MM.1S (cell line): ENCODE data around the gene NBDY.

Experiments
- EZH2 ChIP-seq: fragments of 300-600 bp; sonication (generic); optimal IDR thresholded peaks from 2 replicates; pipeline ENCODE3; 2017; ENCODE audit warnings: low read depth, mild to moderate bottlenecking, antibody characterized with exemption, low read length, mixed read lengths
- EZH2phosphoT487 ChIP-seq: fragments of 300-600 bp; sonication (generic); IDR thresholded peaks from 2 replicates; pipeline ENCODE4 v1.6.1; 2018; ENCODE audit warnings: antibody characterized with exemption, low read length
- TF ChIP-seq, protein P1 (sequence below): fragments of 300-600 bp; sonication (generic); IDR thresholded peaks from 2 replicates; pipeline ENCODE4 v1.5.1; 2016; ENCODE audit warnings: antibody characterized with exemption, low read length, mixed read lengths

GRCh38 chrX:56803850-56804681 is 75.0 kb downstream of the NBDY start:
- TF ChIP-seq, protein P1, sequence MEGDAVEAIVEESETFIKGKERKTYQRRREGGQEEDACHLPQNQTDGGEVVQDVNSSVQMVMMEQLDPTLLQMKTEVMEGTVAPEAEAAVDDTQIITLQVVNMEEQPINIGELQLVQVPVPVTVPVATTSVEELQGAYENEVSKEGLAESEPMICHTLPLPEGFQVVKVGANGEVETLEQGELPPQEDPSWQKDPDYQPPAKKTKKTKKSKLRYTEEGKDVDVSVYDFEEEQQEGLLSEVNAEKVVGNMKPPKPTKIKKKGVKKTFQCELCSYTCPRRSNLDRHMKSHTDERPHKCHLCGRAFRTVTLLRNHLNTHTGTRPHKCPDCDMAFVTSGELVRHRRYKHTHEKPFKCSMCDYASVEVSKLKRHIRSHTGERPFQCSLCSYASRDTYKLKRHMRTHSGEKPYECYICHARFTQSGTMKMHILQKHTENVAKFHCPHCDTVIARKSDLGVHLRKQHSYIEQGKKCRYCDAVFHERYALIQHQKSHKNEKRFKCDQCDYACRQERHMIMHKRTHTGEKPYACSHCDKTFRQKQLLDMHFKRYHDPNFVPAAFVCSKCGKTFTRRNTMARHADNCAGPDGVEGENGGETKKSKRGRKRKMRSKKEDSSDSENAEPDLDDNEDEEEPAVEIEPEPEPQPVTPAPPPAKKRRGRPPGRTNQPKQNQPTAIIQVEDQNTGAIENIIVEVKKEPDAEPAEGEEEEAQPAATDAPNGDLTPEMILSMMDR = no peak
- TF ChIP-seq EZH2phosphoT487 (no peak), EZH2 (no peak)
